Liver (tissue), 2 donors: Measurements from ENCODE around the gene EPS8.

Experiments
- TF ChIP-seq, protein P1 (sequence below): IDR thresholded peaks from 2 replicates; pipeline ENCODE4 v1.6.1; 2016; ENCODE audit warnings: antibody characterized with exemption
- TF ChIP-seq, protein P2 (sequence below): IDR thresholded peaks from 2 replicates; pipeline ENCODE4 v1.6.1; 2016; ENCODE audit warnings: antibody characterized with exemption
- TF ChIP-seq, protein P3 (sequence below): fragments of 150-350 bp; IDR thresholded peaks from 2 replicates; pipeline ENCODE4 v1.5.1; 2017; ENCODE audit warnings: improper control_type of control experiment, low read depth, low read length; ENCODE audit not compliant: missing input control
- TF ChIP-seq, protein P4 (sequence below): IDR thresholded peaks from 2 replicates; pipeline ENCODE4 v1.6.1; 2016; ENCODE audit warnings: antibody characterized with exemption, mild to moderate bottlenecking
- donor health status: healthy.

DNA sequence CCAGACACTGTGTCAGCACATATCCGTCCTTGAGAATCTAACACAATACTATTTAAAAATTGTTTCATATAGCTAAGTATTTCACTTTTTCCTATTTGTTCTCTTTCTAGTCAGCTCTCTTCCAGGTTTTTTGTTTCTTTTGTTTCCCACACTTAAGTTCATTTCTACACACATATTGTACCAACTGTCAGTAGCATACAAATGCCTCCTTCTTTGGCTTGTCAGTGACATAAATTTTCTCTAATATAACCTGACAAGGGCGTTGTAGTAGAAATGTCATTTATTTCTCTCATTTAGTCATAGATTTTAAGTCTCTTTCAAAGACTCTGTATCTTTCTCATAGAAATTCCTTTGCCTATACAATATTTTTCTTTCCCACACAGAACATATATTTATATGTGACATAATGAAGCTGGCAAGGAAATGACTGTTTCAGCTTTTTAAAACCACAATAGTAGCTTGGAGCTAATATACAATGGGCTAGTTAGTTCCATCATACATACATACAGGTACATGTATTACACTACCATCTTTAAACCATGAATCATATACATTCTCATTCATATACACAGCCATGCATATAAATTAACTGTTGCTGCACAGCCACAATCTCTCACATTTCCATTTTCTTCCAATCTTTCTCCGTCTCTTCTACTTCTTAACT lies 42.3 kb upstream of the EPS8 start:
- TF ChIP-seq, protein P1, sequence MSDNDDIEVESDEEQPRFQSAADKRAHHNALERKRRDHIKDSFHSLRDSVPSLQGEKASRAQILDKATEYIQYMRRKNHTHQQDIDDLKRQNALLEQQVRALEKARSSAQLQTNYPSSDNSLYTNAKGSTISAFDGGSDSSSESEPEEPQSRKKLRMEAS = no peak
- TF ChIP-seq, protein P2, sequence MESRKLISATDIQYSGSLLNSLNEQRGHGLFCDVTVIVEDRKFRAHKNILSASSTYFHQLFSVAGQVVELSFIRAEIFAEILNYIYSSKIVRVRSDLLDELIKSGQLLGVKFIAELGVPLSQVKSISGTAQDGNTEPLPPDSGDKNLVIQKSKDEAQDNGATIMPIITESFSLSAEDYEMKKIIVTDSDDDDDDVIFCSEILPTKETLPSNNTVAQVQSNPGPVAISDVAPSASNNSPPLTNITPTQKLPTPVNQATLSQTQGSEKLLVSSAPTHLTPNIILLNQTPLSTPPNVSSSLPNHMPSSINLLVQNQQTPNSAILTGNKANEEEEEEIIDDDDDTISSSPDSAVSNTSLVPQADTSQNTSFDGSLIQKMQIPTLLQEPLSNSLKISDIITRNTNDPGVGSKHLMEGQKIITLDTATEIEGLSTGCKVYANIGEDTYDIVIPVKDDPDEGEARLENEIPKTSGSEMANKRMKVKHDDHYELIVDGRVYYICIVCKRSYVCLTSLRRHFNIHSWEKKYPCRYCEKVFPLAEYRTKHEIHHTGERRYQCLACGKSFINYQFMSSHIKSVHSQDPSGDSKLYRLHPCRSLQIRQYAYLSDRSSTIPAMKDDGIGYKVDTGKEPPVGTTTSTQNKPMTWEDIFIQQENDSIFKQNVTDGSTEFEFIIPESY = no peak
- TF ChIP-seq, protein P3, sequence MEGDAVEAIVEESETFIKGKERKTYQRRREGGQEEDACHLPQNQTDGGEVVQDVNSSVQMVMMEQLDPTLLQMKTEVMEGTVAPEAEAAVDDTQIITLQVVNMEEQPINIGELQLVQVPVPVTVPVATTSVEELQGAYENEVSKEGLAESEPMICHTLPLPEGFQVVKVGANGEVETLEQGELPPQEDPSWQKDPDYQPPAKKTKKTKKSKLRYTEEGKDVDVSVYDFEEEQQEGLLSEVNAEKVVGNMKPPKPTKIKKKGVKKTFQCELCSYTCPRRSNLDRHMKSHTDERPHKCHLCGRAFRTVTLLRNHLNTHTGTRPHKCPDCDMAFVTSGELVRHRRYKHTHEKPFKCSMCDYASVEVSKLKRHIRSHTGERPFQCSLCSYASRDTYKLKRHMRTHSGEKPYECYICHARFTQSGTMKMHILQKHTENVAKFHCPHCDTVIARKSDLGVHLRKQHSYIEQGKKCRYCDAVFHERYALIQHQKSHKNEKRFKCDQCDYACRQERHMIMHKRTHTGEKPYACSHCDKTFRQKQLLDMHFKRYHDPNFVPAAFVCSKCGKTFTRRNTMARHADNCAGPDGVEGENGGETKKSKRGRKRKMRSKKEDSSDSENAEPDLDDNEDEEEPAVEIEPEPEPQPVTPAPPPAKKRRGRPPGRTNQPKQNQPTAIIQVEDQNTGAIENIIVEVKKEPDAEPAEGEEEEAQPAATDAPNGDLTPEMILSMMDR = no peak
- TF ChIP-seq, protein P4, sequence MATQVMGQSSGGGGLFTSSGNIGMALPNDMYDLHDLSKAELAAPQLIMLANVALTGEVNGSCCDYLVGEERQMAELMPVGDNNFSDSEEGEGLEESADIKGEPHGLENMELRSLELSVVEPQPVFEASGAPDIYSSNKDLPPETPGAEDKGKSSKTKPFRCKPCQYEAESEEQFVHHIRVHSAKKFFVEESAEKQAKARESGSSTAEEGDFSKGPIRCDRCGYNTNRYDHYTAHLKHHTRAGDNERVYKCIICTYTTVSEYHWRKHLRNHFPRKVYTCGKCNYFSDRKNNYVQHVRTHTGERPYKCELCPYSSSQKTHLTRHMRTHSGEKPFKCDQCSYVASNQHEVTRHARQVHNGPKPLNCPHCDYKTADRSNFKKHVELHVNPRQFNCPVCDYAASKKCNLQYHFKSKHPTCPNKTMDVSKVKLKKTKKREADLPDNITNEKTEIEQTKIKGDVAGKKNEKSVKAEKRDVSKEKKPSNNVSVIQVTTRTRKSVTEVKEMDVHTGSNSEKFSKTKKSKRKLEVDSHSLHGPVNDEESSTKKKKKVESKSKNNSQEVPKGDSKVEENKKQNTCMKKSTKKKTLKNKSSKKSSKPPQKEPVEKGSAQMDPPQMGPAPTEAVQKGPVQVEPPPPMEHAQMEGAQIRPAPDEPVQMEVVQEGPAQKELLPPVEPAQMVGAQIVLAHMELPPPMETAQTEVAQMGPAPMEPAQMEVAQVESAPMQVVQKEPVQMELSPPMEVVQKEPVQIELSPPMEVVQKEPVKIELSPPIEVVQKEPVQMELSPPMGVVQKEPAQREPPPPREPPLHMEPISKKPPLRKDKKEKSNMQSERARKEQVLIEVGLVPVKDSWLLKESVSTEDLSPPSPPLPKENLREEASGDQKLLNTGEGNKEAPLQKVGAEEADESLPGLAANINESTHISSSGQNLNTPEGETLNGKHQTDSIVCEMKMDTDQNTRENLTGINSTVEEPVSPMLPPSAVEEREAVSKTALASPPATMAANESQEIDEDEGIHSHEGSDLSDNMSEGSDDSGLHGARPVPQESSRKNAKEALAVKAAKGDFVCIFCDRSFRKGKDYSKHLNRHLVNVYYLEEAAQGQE = no peak
